GM12865 (cell line): ENCODE results near the gene ARHGEF28.

ENCODE experiments used
- DNase-seq: peaks from one replicate; pipeline ENCODE4 v3.0.0; 2010; ENCODE audit warnings: low read depth
- H3K4me3 ChIP-seq: 2 replicates; pipeline ENCODE4 v1.5.1; 2011; ENCODE audit warnings: mild to moderate bottlenecking, low read depth, low read length, control low read depth
- CTCF ChIP-seq: IDR thresholded peaks from 2 replicates; pipeline ENCODE4 v1.5.1; 2011; ENCODE audit warnings: low read length, control low read depth, low read depth, inconsistent platforms; ENCODE audit not compliant: insufficient read depth; ENCODE audit errors: missing control alignments

Gene ARHGEF28

GRCh38 chr5:73796164-73797131 lies 170.5 kb downstream of the ARHGEF28 start:
- DNase-seq = peak; percentile 89
- no peak overlapping the region for H3K4me3 ChIP-seq
- no peak for TF ChIP-seq CTCF

DNA sequence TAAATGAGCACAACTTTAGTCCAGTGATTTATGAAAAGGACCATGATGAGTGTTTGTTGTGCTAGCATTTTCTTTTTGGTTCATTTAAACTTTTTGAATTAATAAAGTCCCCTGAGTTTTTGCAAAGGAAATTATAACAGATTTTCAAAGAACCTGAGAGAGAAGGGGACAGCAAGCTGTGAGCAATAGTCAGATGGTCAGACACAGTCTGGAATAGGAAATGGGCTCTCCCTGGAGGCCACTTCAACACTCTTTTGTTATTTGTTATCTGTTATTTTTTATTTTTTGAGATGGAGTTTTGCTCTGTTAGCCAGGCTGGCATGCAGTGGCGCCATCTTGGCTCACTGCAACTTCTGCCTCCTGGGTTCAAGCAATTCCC lies 171.1 kb downstream of the ARHGEF28 start:
- no peak for DNase-seq
- H3K4me3 ChIP-seq = no peak overlapping the region
- TF ChIP-seq CTCF = no peak

GRCh38 chr5:73799401-73799972 lies 173.5 kb downstream of the ARHGEF28 start:
- DNase-seq = no peak
- no peak for TF ChIP-seq CTCF

GRCh38 chr5:73801686-73802085 lies 175.7 kb downstream of the ARHGEF28 start:
- DNase-seq = no peak

More at GRCh38 chr5:73799401-73799972, 173.5 kb downstream of the ARHGEF28 start:
- no peak overlapping the region for H3K4me3 ChIP-seq

GRCh38 chr5:73805449-73805848 lies 179.5 kb downstream of the ARHGEF28 start:
- no peak overlapping the region for H3K4me3 ChIP-seq
- no peak for TF ChIP-seq CTCF
- no peak for DNase-seq

More at GRCh38 chr5:73801686-73802085, 175.7 kb downstream of the ARHGEF28 start:
- H3K4me3 ChIP-seq = no peak overlapping the region
- TF ChIP-seq CTCF = no peak

GRCh38 chr5:73808911-73809310 lies 182.9 kb downstream of the ARHGEF28 start:
- DNase-seq = no peak
- TF ChIP-seq CTCF = no peak

More at GRCh38 chr5:73808911-73809310, 182.9 kb downstream of the ARHGEF28 start:
- no peak overlapping the region for H3K4me3 ChIP-seq
